Breast epithelium (tissue), 4 donors: ENCODE results near the gene SFXN5. TPM values are rescaled to one million over a fixed set of nuclear protein-coding genes. Genes with fewer than 3 reads are reported as not detected.

ENCODE experiments used
- DNase-seq, 2 donors: peaks; one replicate each; pipeline ENCODE4 v3.0.0-alpha.2; 2019; ENCODE audit warnings: low spot score in 2 of 2
- H3K27ac ChIP-seq, 2 donors: fragments of 200-600 bp; sonication (generic) in 1 of 2; one replicate each; pipeline ENCODE4 v1.5.1; 2016 to 2019; ENCODE audit warnings: mild to moderate bottlenecking in 1 of 2
- H3K27me3 ChIP-seq, 2 donors: fragments of 200-600 bp; sonication (generic) in 1 of 2; one replicate each; pipeline versions ENCODE4 v1.5.1 to v1.6.0; 2017 to 2019; ENCODE audit warnings: control low read depth in 1 of 2, mild to moderate bottlenecking in 1 of 2
- H3K36me3 ChIP-seq: fragments of 200-600 bp; one replicate; pipeline ENCODE4 v1.5.1; 2019
- H3K4me1 ChIP-seq, 2 donors: fragments of 200-600 bp; sonication (generic); one replicate each; pipeline ENCODE4 v1.5.1; 2016 to 2019; ENCODE audit warnings: control low read depth in 1 of 2
- H3K4me3 ChIP-seq, 3 donors: fragments of 200-600 bp; sonication (generic); 1 replicate in 2 of 3; 2 replicates in 1 of 3; pipeline ENCODE4 v1.5.1; 2016 to 2019; ENCODE audit warnings: mild to moderate bottlenecking in 3 of 3, moderate library complexity in 2 of 3
- H3K9me3 ChIP-seq, 2 donors: fragments of 200-600 bp; sonication (generic) in 1 of 2; one replicate each; pipeline ENCODE4 v1.5.1; 2016 to 2019; ENCODE audit warnings: control low read depth in 1 of 2
- POLR2A ChIP-seq: fragments of 450-650 bp; IDR thresholded peaks from one replicate; pipeline ENCODE4 v1.6.1; 2016; ENCODE audit warnings: antibody characterized with exemption, mild to moderate bottlenecking, moderate library complexity
- POLR2AphosphoS5 ChIP-seq, 3 donors: sonication (generic); formaldehyde crosslinking; IDR thresholded peaks; one replicate each; pipeline ENCODE4 v1.6.1; 2017; ENCODE audit warnings: antibody characterized with exemption in 3 of 3
- intact Hi-C: fragments of 100-400 bp; cut with DNase I; formaldehyde crosslinking; loops from one replicate; pipeline ENCODE4 v1.15.1; 2023; ENCODE audit warnings: low total_unique reads
- total RNA-seq, 3 donors: library from RNA; depleted of rRNA; stranded (reverse); fragments of >200 nt; gene quantifications; one replicate each; pipeline ENCODE4 v1.1.0, GENCODE V29; 2016
- TF ChIP-seq, protein P1 (sequence below), 3 donors: fragments of 450-650 bp; IDR thresholded peaks; one replicate each; pipeline ENCODE4 v1.5.1; 2016 to 2017; ENCODE audit warnings: antibody characterized with exemption in 3 of 3, mild to moderate bottlenecking in 3 of 3, moderate library complexity in 3 of 3

The SFXN5 gene
- total RNA-seq, 3 donors from 2014 or later, result 6.7 to 19.6 (median 12.8) TPM

DNA sequence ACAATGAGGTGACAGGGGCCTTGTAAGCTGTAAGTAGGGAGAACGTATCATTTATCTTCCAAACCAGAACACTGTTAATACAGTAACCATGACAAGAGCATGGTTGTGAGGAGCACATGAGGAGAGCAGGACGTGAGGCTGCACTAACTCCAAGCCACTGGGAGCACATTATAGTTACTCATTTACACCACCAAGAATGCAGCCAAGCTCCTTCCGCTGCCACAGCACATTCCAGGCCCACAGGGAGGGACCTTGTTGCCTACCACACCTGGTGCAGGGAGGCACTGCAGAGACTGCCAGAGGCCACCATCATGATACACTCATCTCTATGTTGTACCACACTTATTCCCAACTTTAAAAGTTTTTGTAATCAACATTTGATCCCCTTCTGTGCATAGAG is 13.5 kb upstream of the SFXN5 start:
- H3K27me3 ChIP-seq, result no peaks in the 10 kb centered on the region
- no peak for TF ChIP-seq POLR2AphosphoS5 (IDR thresholded peaks at IDR 0.05)
- TF ChIP-seq POLR2A, result no peak
- TF ChIP-seq, protein P1, sequence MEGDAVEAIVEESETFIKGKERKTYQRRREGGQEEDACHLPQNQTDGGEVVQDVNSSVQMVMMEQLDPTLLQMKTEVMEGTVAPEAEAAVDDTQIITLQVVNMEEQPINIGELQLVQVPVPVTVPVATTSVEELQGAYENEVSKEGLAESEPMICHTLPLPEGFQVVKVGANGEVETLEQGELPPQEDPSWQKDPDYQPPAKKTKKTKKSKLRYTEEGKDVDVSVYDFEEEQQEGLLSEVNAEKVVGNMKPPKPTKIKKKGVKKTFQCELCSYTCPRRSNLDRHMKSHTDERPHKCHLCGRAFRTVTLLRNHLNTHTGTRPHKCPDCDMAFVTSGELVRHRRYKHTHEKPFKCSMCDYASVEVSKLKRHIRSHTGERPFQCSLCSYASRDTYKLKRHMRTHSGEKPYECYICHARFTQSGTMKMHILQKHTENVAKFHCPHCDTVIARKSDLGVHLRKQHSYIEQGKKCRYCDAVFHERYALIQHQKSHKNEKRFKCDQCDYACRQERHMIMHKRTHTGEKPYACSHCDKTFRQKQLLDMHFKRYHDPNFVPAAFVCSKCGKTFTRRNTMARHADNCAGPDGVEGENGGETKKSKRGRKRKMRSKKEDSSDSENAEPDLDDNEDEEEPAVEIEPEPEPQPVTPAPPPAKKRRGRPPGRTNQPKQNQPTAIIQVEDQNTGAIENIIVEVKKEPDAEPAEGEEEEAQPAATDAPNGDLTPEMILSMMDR (IDR thresholded peaks at IDR 0.05), result no peak
- H3K27ac ChIP-seq, result no peak overlapping the region
- no peaks in the 10 kb centered on the region for H3K36me3 ChIP-seq
- intact Hi-C loops, result loop anchor here (10.0 kb wide), 1 partner anchor 90 kb away; no protein-coding TSS in a partner anchor
- no peak overlapping the region for H3K4me3 ChIP-seq
- H3K9me3 ChIP-seq, result no peaks in the 10 kb centered on the region
- no peaks in the 10 kb centered on the region for H3K4me1 ChIP-seq
- no peak for DNase-seq

DNA sequence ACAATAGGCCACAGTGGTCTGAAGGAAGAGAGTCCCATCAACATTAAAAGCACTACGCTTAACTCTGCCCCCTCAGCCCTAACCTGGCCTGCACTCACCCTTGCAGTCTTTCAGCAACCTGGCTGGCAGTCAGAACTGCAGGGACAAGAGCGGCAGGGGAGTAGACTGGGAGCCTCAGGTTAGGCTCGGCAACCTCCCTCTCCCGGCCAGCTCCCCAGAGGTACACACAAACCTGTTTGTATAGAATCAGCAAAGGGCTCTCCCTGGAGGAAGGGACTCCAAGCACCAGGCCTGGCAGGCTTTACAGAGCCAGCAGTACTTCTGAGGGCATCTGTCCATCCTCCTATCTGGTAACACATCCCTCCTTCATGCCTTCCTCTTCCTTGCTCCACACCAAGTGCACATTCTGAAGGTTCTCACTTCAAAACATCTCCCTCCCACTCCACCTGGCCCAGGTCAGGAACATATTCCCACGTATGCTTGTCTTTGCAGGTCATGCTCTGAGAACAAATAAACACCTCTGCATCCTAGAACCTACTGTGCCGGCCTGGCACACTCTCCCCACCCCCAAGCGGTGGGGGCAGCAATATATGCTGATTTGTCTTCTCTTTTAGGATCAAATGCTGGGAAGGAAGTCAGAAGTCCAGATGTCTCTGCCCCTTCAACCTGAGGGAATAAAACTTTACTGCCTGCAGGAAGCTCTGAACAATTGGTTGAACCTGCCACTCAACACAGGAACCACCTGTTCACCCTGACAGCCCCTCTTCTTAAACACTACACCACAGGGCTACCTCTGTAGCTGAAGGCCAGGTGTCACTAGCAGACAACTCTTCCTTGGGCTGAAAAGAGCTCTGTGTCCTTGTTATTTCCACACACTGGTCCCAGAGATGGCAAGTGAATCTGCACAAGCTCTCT is 12.6 kb upstream of the SFXN5 start:
- Histone ChIP-seq H3K27ac (no peak overlapping the region), H3K9me3 (no peaks in the 10 kb centered on the region), H3K4me1 (no peaks in the 10 kb centered on the region), H3K36me3 (no peaks in the 10 kb centered on the region), H3K27me3 (no peaks in the 10 kb centered on the region), H3K4me3 (no peak overlapping the region)
- DNase-seq, result no peak
- intact Hi-C loops, result loop anchor here (10.0 kb wide), 1 partner anchor 91 kb away; no protein-coding TSS in a partner anchor
- TF ChIP-seq POLR2AphosphoS5 (IDR thresholded peaks at IDR 0.05) (no peak), POLR2A (no peak)
- TF ChIP-seq, protein P1 (IDR thresholded peaks at IDR 0.05), result no peak

DNA sequence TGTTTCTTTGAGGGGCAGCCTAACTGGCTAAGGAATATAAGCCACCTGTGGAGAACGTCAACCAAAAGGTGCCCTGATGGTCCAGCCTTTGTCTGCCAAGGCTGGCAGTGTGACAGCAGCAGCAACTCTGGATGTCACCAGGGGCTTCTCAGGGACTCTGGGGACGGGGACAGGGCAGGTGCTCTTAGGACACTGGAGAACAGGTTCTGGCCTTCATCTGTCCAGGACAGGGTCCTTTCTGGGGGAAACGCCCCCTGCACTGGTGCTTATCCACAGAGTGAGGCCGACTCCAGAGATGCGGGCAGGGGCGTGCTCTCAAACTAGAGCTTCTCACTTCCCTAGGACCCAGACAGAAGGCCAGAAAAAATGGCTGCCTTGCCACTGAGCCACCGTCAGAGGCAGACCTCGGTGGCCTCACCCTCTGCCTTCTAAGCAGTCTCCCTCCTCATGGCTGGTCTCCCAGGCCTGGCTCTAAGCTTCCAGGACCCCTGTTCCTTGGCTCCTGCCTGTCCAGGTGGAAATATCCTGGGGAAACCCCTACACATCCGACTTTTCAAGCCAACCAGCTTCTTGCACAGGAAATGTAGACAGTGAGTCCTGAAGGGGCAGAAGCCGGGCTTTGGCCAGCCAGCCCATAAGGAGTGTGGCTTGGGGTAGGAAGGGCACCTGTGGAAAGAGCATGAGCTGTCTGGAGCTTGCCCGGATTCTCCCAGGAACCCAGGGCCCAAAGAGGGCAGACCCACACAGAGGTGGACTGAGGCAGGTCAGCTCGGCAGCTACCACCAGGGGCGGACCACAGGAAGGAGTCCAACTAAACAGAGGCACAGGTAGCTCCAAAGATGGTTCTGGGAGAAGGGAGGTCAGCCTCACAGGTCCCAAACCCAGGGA is 11.3 kb upstream of the SFXN5 start:
- H3K27me3 ChIP-seq, result no peaks in the 10 kb centered on the region
- intact Hi-C loops, result loop anchor here (10.0 kb wide), 1 partner anchor 92 kb away; no protein-coding TSS in a partner anchor
- H3K27ac ChIP-seq, result no peak overlapping the region
- no peaks in the 10 kb centered on the region for H3K4me1 ChIP-seq
- DNase-seq, result no peak
- H3K4me3 ChIP-seq, result no peak overlapping the region
- TF ChIP-seq, protein P1 (IDR thresholded peaks at IDR 0.05), result no peak
- no peak for TF ChIP-seq POLR2AphosphoS5 (IDR thresholded peaks at IDR 0.05)
- TF ChIP-seq POLR2A, result no peak
- H3K36me3 ChIP-seq, result no peaks in the 10 kb centered on the region
- no peaks in the 10 kb centered on the region for H3K9me3 ChIP-seq

DNA sequence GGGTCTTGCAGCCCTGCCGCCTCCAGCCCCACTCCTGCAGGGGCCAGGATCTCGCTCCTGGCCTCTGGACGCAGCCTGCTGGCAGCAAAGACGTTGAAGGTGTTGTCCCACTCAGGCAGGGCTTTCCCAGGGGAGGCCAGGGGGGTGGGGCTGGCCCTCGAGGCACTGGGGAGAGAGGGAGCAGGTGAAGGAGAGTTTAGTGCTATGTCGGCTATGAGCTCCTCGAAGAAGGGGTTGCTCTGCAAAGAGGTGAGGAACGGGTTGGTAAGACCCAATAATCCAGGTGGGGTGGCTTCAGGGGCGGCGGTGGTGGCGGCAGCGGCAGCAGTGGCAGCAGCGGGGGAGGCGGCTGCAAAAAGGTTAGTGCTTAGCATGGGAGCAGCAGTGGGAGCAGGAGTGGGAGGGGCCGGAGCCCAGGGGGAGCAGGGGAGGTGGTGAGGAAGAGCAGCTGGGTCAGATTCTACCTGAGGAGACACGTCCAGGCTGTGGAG is 9.7 kb upstream of the SFXN5 start:
- Histone ChIP-seq H3K27me3 (no peaks in the 10 kb centered on the region), H3K4me3 (no peak overlapping the region), H3K9me3 (no peaks in the 10 kb centered on the region), H3K27ac (no peak overlapping the region), H3K4me1 (no peaks in the 10 kb centered on the region), H3K36me3 (no peaks in the 10 kb centered on the region)
- no peak for DNase-seq
- TF ChIP-seq POLR2AphosphoS5 (IDR thresholded peaks at IDR 0.05) (no peak), POLR2A (no peak)
- TF ChIP-seq, protein P1 (IDR thresholded peaks at IDR 0.05), result no peak
- intact Hi-C loops, result loop anchor here (10.0 kb wide), 1 partner anchor 94 kb away; no protein-coding TSS in a partner anchor
